Astrocyte of the spinal cord (primary cell): ENCODE data around the gene TEF.

ENCODE experiments used
- DNase-seq: peaks from one replicate; pipeline ENCODE4 v3.0.0; 2011; ENCODE audit warnings: low read depth, low spot score
- H3K4me3 ChIP-seq: 2 replicates; pipeline ENCODE4 v1.5.1; 2011; ENCODE audit warnings: low read depth, mild to moderate bottlenecking, low read length, moderate library complexity
- CTCF ChIP-seq: IDR thresholded peaks from 2 replicates; pipeline ENCODE4 v1.5.1; 2012; ENCODE audit warnings: low read depth, mild to moderate bottlenecking, low read length, inconsistent platforms
- in situ Hi-C: cut with HindIII; loops from 2 replicates; pipeline ENCODE4 v1.10.0; 2017; ENCODE audit warnings: low sequenced_read_pairs

TEF gene

DNA sequence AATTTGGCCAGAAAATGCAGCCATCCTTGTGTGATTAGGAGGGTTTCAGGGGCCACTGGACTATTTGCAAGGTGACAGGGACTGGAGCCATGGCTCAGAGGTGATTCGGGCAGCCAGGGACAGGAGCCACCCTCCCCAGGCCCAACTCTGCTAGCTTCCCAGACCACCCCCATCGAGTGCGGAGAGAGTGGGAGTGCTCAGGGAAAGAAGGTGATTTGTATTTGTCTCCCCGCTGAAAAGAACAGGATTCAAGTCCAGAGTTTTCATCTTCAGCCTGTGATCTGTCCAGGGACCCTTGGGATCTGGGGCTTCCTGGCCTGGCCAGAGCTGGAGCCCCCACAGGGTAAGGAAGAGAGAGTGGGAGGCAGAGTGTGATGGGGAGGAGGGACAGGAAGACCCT lies 22.4 kb upstream of the TEF start:
- H3K4me3 ChIP-seq = no peak overlapping the region
- TF ChIP-seq CTCF = no peak
- in situ Hi-C loops = no loop called here
- no peak for DNase-seq

DNA sequence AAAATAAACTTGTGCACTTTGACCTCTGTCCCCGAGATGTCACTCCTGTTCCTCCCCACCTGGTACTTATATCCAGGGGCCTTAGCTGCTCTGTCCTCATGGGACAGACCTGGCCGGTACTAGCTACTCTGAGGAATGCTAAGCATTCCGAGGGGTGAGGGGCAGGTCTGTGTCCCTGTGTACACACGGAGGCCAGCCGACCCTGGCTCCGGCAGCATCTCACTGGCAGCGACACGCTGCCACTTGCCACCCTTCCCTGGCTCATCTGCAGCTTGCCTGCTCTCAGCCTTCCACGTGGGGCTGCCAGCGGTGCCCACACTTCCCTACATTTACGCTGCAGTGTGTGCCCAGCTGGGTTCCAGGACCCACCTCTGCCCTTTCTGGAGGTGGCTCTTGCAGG lies 21.6 kb upstream of the TEF start:
- DNase-seq = no peak
- no peak overlapping the region for H3K4me3 ChIP-seq
- in situ Hi-C loops = no loop called here
- TF ChIP-seq CTCF = no peak

DNA sequence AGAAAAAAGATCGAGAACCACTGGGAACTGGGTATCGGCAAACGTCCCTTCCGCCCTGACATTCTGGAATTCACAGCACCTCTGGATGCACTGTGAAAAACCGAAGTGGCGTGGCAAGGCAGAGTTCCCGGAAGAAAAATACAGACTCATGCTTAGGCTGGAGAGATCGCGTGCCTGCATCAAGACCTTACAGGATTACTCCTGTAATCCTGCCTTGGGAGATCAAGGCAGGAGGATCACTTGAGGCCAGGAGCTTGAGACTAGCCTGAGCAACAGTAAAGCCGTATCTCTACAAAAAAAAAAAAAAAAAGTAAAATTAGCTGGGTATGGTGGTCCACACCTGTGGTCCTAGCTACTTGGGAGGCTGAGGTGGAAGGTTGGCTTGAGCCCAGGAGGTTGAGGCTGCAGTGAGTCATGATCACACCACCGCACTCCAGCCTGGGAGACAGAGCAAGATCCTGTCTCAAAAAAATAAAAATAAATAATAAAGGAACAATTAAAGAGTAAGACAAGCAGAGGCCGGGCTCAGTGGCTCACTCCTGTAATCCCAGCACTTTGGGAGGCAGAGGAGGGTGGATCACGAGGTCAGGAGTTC lies 19.9 kb upstream of the TEF start:
- no peak overlapping the region for H3K4me3 ChIP-seq
- in situ Hi-C loops = no loop called here
- DNase-seq = peak; percentile 9
- no peak for TF ChIP-seq CTCF

- H3K4me3 ChIP-seq = no peak overlapping the region
- no peak for TF ChIP-seq CTCF
- in situ Hi-C loops = no loop called here
- DNase-seq = no peak
Observed at GRCh38 chr22:41362615-41363014, 19.1 kb upstream of the TEF start.

GRCh38 chr22:41364233-41364632 lies 17.5 kb upstream of the TEF start:
- no peak for TF ChIP-seq CTCF
- no peak for DNase-seq
- in situ Hi-C loops = no loop called here
- no peak overlapping the region for H3K4me3 ChIP-seq

DNA sequence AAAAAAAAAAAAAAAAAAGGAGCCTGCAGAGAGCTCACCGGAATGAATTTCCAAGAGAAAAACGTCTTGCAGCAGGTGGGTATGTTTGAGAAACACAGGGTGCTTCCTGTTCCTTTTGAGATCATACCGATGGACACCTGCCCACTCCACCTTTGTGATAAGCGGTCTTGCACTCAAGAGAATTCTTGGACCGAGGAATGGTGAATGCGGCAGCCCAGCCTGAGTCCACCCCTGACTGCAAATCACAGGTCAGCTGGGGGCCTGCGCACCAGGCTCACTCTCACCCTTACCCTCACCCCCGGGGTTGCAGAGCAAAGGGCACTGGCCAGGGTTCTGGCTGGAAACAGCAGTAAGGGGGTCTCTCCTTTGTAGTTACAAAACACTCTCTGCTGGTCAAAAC lies 16.8 kb upstream of the TEF start:
- no peak overlapping the region for H3K4me3 ChIP-seq
- no peak for DNase-seq
- in situ Hi-C loops = no loop called here
- TF ChIP-seq CTCF = no peak

GRCh38 chr22:41365425-41365824 lies 16.3 kb upstream of the TEF start:
- no peak overlapping the region for H3K4me3 ChIP-seq
- in situ Hi-C loops = no loop called here
- TF ChIP-seq CTCF = no peak
- no peak for DNase-seq
